GM21737 (cell line): ENCODE data around the gene NOC2L.

Experiments used
- ATAC-seq: cut with Tn5 transposase; IDR thresholded peaks from one replicate; pipeline ENCODE4 v1.9.1; 2021; ENCODE audit warnings: mild to moderate bottlenecking, moderate library complexity; ENCODE audit not compliant: unreplicated experiment

The NOC2L gene

DNA sequence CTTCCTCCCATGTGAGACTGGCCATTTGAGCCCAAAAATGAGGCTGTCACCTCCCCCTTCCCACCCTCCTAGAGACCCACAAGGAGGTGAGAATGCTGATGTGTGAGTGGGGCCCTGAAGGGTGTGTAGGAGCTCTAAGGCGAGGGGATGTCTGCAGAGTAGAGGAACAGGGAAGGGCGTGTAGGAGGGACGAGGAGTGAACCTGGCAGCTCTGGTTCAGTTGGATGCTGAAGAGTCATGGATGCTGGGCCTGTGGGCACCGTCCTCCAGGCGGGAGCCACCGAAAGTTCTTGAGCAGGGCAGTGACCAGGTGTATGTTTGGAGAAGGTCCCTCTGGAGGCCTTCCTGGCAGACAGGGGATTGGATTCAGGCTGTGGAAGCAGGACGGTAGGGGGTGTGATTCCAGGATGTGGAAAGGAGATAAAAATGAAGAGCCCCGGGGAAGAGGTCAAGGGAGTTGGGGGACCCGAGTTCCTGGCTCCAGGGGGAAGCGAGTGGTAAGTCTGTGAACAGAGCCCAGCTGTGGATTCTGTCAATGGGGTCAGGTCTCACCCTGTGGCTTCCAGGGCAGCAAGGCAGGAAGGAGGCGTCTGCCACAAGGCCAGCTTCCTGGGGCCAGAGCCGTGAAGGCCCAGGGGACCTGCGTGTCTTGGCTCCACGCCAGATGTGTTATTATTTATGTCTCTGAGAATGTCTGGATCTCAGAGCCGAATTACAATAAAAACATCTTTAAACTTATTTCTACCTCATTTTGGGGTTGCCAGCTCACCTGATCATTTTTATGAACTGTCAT, 27.5 kb downstream of the NOC2L start:
- no peak for ATAC-seq

DNA sequence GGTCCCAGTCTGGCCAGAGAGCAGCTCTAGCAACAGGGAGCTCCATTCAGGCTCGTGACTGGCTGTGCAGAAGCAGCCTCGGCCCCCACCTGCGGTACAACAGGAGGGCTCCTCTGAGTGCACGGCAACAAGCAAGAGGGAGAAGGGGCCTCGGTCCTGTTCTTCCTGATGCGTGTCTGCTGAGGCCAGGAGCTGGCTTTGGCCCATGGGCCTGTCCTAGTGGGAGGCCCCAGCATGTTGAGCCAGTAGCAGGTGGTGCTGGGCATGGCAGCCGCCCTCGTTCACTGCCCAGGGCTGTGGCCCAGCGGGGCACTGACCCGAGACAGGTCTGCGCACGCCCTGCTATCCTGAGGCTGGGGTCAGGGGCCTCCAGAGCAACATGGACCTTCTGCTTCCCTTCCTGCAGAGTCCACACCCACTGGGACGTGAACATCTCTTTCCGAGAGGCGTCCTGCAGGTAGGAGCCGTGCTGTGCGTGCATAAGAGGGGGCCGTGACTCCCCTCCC, 28.4 kb downstream of the NOC2L start:
- ATAC-seq, result no peak

DNA sequence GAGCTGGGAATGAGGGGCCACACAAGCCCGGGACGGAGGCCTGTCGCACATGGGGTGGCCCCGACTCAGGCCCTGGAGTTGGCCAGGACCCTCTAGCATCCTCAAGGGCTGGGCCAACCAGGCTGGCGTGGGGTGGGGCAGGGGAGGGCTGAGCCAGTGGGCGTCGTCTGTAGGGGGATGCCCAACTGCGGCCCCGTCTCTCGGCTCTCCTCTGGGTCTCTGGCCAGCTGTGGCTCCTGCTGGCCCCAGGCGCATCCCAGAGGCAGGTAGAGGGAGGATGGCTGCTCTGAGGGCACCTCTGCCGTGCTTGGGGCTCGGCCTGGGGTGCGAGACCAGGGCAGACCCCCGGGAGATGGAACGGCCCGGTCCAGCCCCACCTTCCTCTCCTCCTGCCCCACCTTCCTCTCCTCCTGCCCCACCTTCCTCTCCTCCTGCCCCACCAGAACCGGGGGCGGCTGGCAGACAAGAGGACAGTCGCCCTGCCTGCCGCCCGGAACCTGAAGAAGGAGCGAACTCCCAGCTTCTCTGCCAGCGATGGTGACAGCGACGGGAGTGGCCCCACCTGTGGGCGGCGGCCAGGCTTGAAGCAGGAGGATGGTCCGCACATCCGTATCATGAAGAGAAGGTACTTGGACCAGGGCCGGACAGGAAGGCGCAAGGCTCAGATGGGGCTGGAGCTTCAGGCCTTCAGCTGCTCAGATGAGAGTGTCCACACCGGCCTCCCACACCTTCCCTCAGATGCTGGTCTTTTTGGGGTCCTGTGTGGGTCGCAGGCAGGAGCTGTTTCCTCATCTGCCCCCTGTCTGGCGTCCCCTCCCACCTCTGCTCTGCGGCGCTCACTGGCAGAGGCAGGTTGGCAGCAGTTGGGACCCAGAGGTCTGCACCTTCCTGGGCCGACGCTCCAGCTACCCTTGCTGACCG, 29.1 kb downstream of the NOC2L start:
- no peak for ATAC-seq

DNA sequence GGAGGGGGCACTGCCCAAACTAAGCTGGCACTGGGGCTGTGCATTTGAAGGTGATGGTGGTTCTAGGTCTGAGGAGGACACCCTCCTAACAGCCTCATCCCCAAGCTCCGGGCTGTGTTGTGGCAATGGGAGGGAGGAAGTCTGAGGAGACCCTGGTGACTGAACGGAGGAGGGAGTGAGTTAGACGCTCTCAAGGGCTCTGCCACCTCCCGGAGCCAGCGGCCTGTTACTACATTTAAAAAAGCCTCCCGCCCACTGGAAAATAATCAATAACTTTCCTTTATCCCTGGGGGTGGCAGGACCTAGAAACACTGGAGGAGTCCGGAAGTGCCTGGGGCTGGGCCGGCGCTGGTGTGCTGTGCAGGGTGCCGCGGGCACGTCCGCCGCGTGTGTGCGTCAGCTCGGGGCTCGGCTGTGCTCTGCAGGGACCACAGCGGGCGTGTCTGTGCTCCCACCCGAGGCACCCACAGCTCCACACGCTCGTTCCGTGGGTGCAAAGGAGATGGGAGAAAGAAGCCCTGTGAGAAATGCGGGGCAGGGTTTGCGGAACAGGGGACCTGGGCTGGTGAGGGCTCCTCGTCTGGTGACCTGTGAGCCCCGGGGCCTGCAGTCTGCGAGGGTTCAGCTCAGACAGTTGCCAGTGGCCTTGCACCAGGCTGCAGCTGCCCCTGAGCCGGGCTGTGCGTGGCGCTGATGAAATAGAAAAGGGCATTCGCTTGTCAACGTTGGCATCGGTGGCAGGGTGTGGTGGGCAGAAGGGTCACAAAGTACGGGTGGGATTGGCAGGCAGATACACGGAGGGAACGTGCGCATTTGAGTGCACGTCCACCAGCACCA, 30.0 kb downstream of the NOC2L start:
- ATAC-seq, result no peak

DNA sequence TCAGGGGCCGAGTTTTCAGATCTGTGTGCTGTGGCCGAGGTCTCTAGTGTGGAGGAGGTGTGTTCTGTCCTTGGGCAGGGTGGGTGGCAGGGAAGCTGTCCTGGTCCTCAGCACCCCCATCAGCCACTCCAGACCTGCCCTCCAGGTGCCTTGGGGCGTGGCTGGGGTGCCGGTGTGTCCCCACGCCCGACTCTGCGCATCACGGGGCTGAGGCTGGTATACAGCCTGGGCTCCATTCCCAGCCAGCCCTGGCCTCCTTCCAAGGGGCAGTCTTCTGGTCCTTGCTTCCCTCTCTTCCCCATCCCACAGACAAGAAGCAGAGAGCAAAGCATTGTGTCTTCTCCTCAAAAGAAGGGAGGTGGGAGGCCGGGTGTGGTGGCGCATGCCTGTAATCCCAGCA, 31.3 kb downstream of the NOC2L start:
- no peak for ATAC-seq

DNA sequence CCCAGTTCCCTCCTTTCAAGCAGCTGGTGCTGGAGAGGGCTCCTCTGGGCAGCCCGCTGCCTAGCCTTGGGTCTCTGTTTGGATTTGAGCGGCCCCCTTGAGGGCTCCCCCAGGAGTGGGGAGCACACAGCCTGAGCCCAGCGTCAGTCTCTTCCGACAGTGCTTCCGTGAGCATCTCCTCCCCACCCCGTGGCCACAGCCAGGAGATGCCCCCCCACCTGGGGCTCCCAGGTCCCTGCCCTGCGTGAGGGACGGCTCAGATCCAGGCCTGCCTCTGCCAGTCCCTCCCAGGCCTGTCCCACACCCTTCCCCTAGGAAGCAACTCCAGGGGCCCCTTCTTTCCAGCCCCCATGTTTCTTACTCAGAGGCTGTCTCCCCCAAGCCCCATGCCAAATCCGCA, 31.8 kb downstream of the NOC2L start:
- no peak for ATAC-seq

DNA sequence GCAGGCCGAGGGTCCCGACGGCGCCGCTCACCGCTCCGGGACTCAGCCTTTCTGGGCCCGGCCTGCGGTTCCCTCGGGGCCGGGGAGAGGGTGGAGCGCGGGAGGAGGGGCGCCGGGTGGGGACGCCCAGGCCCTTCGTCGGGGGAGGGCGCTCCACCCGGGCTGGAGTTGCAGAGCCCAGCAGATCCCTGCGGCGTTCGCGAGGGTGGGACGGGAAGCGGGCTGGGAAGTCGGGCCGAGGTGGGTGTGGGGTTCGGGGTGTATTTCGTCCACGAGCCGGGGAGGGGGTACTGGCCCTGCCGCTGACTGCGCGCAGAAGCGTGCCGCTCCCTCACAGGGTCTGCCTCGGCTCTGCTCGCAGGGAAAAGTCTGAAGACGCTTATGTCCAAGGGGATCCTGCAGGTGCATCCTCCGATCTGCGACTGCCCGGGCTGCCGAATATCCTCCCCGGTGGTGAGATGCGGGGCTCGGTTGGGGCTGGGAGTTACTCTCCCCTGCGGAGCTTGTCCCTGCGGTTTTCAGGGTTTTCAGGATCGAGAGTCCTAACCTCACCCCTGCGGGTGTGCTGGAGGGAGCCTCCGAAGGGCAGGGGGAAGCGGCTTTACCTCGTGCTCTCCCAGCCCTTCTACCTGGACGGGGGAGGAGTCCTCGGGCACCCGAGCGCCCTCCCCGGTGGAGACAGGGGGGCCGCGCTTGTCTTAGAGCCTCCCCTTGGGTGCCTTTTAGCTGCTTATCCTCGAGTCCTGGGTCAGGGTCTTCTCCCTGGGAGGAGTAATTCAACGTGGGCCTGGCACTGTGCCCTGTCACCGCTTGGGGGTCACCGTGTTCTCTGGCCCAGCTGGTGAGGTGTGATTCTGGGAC, 33.3 kb downstream of the NOC2L start:
- no peak for ATAC-seq

DNA sequence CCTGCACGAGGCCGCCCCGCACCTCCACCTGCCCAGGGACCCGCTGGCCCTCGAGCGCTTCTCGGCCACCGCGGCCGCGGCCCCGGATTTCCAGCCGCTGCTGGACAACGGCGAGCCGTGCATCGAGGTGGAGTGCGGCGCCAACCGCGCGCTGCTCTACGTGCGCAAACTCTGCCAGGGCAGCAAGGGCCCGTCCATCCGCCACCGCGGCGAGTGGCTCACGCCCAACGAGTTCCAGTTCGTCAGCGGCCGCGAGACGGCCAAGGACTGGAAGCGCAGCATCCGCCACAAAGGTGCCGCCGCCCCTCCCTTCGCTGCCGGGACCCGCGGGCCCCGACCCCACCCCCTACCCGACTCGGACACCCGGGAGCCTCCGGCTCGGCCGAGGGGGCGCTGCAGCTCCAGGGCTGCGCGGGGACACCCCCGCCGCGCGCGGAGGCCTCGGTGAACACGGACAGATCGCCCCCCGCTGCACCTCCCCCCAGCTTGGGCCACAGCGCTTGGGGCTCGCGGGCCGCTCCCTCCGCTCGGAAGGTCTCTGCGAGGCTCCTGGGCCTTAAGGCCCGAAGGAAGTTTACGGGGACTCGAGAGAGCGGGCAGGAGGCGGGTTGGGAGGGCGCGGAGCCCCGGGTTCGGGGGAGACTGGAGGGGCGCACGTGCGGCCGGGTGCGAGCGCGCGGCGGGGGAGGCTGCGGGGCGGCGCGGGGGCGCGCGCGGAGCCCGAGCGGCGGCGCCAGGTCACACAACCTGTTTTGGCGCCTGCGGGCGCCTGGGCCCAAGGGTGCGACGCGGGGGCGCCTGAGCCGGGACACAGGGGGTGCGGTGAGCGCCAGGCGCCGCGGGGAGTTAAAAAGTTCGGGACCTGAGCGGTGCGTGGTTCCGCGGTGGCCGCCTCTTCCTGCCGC, 34.1 kb downstream of the NOC2L start:
- ATAC-seq, result no peak

DNA sequence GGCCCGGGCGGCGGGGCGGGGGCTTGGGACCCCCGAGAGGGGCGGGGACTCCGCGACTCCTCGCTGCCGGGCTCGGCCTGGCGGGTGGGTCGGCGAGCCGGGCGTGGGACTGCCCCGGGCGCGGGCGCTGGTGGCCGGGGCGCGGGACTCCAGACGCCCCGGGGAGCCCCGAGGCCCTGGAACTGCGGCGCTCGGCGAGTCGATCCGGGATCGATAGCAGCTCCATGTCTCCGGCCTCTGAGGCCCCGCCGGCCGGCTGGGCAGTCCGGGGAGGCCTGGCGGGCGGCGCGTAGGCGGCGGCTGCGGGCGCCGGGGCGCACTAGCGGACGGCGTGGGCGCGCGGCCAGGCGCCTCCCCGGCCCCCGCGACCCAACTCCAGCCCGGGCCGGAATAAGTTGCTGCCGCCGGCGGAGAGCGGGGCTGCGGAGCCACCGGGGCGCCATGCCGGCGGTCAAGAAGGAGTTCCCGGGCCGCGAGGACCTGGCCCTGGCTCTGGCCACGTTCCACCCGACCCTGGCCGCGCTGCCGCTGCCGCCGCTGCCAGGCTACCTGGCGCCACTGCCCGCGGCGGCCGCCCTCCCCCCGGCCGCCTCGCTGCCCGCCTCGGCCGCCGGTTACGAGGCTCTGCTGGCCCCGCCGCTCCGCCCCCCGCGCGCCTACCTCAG, 34.9 kb downstream of the NOC2L start:
- ATAC-seq, result no peak

DNA sequence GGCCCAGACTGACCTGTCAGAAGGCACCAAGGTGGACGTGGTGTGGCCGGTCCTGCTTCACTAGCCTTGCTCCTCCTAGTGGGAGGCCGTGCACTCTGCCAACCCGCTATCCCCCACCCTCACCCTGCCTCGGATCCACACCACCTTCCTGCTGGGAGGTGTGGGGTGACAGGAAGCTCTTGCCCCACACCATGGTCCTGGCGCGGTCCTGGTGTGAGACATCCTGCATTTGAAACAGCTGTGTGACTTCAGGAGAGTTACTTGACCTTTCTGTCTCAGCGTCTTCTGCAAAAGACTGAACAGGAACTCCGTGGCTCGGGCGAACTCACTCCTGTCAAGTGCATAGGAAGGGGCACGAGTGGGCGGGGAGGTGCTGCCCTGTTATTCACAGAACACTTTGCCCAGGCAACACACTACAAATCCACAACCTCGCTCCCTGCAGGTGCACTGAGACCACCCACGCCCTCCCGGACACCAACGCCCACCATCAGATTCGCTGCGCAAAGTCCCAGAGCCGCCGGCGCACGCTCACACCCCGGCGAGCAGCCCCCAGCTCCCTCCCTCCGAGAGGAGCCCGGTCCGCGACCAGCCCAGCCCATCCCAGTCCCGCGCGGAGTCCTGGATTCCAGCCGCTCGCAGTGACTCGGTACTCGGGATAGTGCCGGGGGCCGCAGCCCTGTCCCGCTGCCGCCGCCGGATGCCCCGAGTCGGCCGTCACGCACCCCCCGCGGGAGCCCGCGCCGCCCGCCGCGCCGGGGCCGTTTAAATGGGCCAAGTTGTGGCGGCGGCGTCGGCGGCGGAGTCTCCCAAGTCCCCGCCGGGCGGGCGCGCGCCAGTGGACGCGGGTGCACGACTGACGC, 35.7 kb downstream of the NOC2L start, which contains the start of gene SAMD11:
TSS of gene SAMD11 (plus strand) at position 793 of the 860 bp plus-strand sequence. CDS start 509 bp downstream, outside the sequence.
- ATAC-seq, result no peak

DNA sequence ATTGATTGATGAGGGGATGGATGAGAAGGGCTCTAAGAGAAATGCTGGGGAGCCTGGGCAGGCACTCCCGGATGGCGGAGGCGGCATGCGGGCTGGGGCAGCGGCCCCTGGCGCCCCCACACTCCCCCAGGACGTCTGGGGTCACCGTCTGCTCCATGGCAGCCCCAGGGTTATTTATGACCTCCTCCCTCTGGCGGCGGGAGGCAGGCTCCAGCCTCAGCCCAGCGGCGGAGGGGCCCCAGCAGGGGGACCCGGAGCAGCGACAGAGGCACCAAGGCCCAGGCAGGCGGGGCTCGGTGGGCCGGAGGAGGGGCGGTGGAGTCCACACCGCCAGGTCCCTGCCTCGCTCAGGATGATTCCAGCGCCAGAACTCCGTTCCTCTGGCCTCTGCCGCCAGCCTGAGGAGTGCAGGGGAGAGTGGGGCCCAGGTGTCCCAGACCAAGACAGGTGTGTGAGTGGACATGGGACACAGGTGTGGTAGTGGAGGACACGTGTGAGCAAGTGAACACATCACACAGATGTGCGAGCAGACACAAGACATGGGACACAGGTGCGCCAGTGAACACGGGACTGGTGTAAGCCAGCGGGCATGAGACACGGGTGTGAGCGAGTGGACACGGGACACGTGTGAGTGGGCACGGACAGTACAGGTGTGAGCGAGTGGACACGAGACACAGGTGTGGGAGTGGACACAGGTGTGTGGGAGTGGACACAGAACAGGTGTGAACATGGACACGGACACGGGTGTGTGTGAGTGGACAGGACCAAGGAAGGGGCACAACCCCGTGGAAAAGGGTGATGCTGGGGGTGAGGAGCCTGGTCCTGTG, 37.8 kb downstream of the NOC2L start:
- ATAC-seq, result no peak

DNA sequence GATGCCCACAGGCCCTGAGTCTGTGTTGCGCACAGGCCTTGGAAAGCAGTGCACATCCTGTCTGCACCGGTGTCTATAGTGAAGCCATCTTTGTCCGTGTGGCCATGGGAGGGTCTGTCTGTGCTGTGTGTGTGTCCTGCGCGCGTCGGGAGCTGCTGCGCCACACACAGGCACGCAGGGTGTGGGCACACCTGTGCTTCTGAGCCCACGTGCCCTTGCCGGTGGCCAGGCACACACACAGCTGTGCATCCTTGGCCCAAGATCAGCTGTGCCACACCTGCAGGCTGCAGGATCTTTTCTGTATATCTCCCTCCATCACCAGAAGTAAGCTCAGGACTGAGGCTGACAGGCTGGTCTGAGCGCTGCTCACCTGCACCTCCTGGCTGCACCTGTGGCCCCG, 38.5 kb downstream of the NOC2L start:
- ATAC-seq, result no peak

DNA sequence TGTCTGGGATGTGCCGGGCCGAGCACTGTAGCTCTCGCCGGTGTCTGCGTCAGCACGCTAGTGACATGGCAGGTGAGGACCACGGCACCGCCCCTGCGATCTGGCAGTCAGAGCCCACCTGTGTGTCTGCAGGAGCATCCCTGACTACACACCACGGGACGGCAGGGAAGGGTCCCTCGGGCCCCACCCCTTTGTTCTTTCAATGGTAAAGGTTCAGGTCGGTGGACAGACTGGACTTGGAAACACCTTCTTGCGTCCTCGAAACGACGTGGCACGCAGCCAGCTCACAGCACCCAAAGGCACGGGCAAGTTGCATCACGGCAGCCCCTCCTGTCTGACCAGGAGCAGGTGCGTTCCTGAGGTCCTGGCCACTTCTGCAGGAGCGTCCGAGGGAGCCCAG, 39.0 kb downstream of the NOC2L start:
- ATAC-seq, result no peak

DNA sequence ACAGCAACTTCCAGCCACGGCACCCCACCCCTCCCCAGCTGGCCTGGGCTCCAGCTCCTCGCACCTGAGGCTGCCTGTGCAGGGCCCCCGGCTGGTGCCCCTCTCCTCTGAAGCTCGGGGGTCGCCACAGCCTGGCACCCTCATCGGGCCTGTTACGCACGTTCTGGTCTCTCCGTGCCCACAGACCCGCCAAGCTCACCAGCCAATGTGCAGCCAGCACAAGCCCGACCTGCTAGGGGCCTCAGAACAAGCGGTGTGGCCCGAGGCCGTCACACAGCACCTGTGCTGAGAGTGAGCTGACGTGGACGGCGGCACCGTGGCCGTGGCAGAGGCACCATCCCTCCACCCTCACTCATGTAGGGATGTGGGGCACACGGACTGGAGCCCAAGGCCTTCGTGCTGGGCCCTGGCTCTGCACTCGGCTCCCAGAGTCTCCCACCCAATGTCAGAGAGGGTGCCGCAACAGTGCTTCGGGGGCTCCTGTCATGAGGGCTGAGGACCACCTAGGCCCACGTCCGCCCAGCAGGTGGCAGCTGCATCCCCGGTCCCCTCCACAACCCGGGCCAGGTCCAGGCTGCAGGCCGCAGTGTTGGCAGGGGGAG, 39.7 kb downstream of the NOC2L start:
- no peak for ATAC-seq

DNA sequence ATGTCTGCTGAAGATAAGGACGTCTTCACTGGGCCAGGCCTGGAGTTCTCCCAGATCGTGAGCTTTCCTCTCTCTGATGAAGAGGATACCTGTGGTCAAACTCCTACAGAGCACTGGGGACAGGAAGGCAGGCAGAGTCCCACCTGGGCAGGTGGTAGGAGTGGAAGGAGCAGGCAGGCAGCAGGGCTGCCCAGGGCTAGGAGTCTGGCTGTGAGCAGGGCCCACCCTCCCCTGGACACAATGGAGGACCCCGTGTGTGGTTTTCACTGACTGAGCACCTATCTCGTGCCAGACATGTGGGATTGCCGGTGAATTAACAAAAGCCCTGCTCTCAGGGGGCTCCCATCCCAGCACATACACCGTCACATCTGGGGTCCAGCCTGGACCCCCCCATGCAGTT, 40.2 kb downstream of the NOC2L start:
- no peak for ATAC-seq

DNA sequence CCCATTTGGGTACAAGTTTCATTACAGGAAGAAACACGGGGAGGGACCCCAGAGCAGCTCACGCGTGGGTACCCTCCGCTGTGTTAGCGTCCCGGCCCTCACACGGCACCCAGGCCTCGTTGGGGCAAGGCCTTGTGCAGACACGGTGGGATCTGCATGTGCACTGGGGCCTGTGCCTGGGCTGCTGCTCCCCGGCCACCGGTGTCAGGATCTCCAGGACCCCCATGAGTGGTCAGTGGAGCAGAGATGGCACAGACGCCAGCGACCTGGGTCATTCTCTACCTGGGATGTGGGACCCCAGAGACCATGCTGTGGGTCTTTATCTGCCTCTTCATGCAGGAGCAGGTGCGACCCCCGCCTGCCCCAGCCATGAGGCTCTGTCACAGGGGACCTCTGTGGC, 40.7 kb downstream of the NOC2L start:
- ATAC-seq, result no peak
